ENCODE results near the gene ATAD1.

ATAD1 gene

GRCh38 chr10:87702973-87703294, 115.1 kb downstream of the ATAD1 start:
- TF ChIP-seq CTCF (IDR thresholded peaks at IDR 0.05; ENCODE audit: extremely low read depth, missing control alignments): no peak

GRCh38 chr10:87702260-87702972, 115.6 kb downstream of the ATAD1 start:
- no peak for TF ChIP-seq CTCF (IDR thresholded peaks at IDR 0.05; ENCODE audit: extremely low read depth, missing control alignments)
- no peak for DNase-seq (ENCODE audit: low spot score)

More at GRCh38 chr10:87702973-87703294, 115.1 kb downstream of the ATAD1 start:
- no peak for DNase-seq (ENCODE audit: low spot score)
